ENCODE measurements around the gene MBD3L2. TPM values are rescaled to one million over a fixed set of nuclear protein-coding genes. Genes with fewer than 3 reads are reported as not detected.

The MBD3L2 gene
- polyA plus RNA-seq, 3 donors = not detected

GRCh38 chr19:7063339-7063738 lies 14.2 kb downstream of the MBD3L2 start:
- peaks cover 0 to 6% (median 0%) of the 10 kb centered on the region in 7 donors for H3K9me3 Mint-ChIP-seq
- intact Hi-C loops (cut with micrococcal nuclease) = no loop called here
- WGBS (ENCODE audit: insufficient coverage) = 100% methylated on average over 1 of the region's 4 CpGs

DNA sequence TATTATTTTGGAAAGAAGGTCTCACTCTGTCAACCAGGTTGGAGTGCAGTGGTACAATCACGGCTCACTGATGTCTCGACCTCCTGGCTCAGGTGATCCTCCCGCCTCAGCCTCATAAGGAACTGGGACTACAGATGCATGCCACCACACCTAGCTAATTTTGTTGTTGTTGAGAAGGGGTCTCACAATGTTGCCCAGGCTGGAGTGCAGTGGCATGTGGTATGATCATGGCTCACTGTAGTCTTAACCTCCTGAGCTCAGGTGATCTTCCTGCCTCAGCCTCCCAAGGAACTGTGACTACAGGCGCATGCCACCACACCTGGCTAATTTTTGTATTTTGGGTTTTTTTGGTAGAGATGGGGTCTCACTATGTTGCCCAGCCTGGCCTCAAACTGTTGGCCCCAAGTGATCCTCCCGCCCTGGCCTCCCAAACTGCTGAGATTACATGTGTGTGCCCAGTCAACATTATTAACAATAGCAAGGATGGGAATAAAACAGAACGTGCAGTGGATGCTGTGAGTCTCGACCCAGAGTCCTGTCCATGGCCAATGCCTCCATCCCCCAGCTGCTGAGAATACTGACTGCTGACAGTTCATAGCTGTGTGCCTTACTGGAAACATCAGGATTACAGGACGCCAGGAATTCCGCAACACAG lies 14.8 kb downstream of the MBD3L2 start:
- Mint-ChIP-seq H3K36me3 (no peaks in the 10 kb centered on the region), H3K27ac (no peak overlapping the region), H3K4me3 (no peak overlapping the region), H3K9me3 (peaks cover 0 to 6% (median 0%) of the 10 kb centered on the region in 7 donors), H3K4me1 (peaks cover 4% of the 10 kb centered on the region), H3K27me3 (ENCODE audit: low read depth in 3 of 3) (peaks cover 3 to 4% (median 3%) of the 10 kb centered on the region in 3 donors)
- Histone ChIP-seq H3K27me3 (ENCODE audit: control insufficient read depth in 2 of 2, insufficient read depth in 2 of 2, low read length in 2 of 2) (no peaks in the 10 kb centered on the region), H3K4me1 (ENCODE audit: control insufficient read depth in 1 of 2, insufficient read depth in 2 of 2, low read length in 2 of 2) (peaks cover 0 to 4% of the 10 kb centered on the region in 2 donors), H3K36me3 (replicated peaks in 1 of 2; ENCODE audit: control insufficient read depth in 1 of 2, insufficient read depth in 2 of 2, low read length in 2 of 2) (no peaks in the 10 kb centered on the region), H3K79me2 (ENCODE audit: insufficient read depth, low read length) (no peaks in the 10 kb centered on the region), H3K27ac (ENCODE audit: low read depth in 1 of 2, low read length in 2 of 2) (no peak overlapping the region), H2AFZ (ENCODE audit: insufficient read depth, low read depth, low read length, poor library complexity, severe bottlenecking) (no peak overlapping the region), H4K20me1 (ENCODE audit: insufficient read depth, low read length) (no peaks in the 10 kb centered on the region), H3K9ac (ENCODE audit: insufficient read depth, low read length, poor library complexity, severe bottlenecking) (no peak overlapping the region), H3K9me3 (replicated peaks in 1 of 2; ENCODE audit: control insufficient read depth in 1 of 2, insufficient read depth in 1 of 2, low read length in 2 of 2) (no peaks in the 10 kb centered on the region), H3K4me3 (replicated peaks in 1 of 3; ENCODE audit: low read depth in 2 of 3, low read length in 3 of 3) (no peak overlapping the region), H3K4me2 (replicated peaks; ENCODE audit: extremely low read depth, low read length, poor library complexity, severe bottlenecking) (no peak overlapping the region)
- TF ChIP-seq, protein P1, sequence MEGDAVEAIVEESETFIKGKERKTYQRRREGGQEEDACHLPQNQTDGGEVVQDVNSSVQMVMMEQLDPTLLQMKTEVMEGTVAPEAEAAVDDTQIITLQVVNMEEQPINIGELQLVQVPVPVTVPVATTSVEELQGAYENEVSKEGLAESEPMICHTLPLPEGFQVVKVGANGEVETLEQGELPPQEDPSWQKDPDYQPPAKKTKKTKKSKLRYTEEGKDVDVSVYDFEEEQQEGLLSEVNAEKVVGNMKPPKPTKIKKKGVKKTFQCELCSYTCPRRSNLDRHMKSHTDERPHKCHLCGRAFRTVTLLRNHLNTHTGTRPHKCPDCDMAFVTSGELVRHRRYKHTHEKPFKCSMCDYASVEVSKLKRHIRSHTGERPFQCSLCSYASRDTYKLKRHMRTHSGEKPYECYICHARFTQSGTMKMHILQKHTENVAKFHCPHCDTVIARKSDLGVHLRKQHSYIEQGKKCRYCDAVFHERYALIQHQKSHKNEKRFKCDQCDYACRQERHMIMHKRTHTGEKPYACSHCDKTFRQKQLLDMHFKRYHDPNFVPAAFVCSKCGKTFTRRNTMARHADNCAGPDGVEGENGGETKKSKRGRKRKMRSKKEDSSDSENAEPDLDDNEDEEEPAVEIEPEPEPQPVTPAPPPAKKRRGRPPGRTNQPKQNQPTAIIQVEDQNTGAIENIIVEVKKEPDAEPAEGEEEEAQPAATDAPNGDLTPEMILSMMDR (IDR thresholded peaks at IDR 0.05) = no peak
- intact Hi-C loops (cut with micrococcal nuclease) = no loop called here
- WGBS (ENCODE audit: insufficient coverage) = 99% methylated on average over 8 of the region's 9 CpGs
- no peak for DNase-seq

More at GRCh38 chr19:7063339-7063738, 14.2 kb downstream of the MBD3L2 start:
- no peaks in the 10 kb centered on the region for H3K4me1 ChIP-seq (ENCODE audit: control insufficient read depth in 1 of 2, insufficient read depth in 2 of 2, low read length in 2 of 2)
- Mint-ChIP-seq H3K4me1 (peaks cover 1% of the 10 kb centered on the region), H3K4me3 (no peak overlapping the region), H3K27ac (no peak overlapping the region), H3K27me3 (ENCODE audit: low read depth in 3 of 3) (peaks cover 3 to 4% (median 3%) of the 10 kb centered on the region in 3 donors), H3K36me3 (no peaks in the 10 kb centered on the region)
- H3K27ac ChIP-seq (ENCODE audit: low read depth in 1 of 2, low read length in 2 of 2) = no peak overlapping the region
- H3K4me2 ChIP-seq (replicated peaks; ENCODE audit: extremely low read depth, low read length, poor library complexity, severe bottlenecking) = no peak overlapping the region
- H3K4me3 ChIP-seq (replicated peaks in 1 of 3; ENCODE audit: low read depth in 2 of 3, low read length in 3 of 3) = no peak overlapping the region
- H2AFZ ChIP-seq (ENCODE audit: insufficient read depth, low read depth, low read length, poor library complexity, severe bottlenecking) = no peak overlapping the region
- H3K79me2 ChIP-seq (ENCODE audit: insufficient read depth, low read length) = no peaks in the 10 kb centered on the region
- TF ChIP-seq, protein P1 (IDR thresholded peaks at IDR 0.05) = no peak
- H4K20me1 ChIP-seq (ENCODE audit: insufficient read depth, low read length) = no peaks in the 10 kb centered on the region
- no peak for DNase-seq
- H3K9ac ChIP-seq (ENCODE audit: insufficient read depth, low read length, poor library complexity, severe bottlenecking) = no peak overlapping the region
- no peaks in the 10 kb centered on the region for H3K27me3 ChIP-seq (ENCODE audit: control insufficient read depth in 2 of 2, insufficient read depth in 2 of 2, low read length in 2 of 2)
- H3K36me3 ChIP-seq (replicated peaks in 1 of 2; ENCODE audit: control insufficient read depth in 1 of 2, insufficient read depth in 2 of 2, low read length in 2 of 2) = no peaks in the 10 kb centered on the region
- H3K9me3 ChIP-seq (replicated peaks in 1 of 2; ENCODE audit: control insufficient read depth in 1 of 2, insufficient read depth in 1 of 2, low read length in 2 of 2) = no peaks in the 10 kb centered on the region
